Measurements from ENCODE around the gene MTR. TPM values are rescaled to one million over a fixed set of nuclear protein-coding genes. Genes with fewer than 3 reads are reported as not detected.

MTR gene
- total and polyA plus RNA-seq, 2 donors (not counting 1 experiment from before 2014, with no cell fraction given), result 9.9 to 49.1 TPM

DNA sequence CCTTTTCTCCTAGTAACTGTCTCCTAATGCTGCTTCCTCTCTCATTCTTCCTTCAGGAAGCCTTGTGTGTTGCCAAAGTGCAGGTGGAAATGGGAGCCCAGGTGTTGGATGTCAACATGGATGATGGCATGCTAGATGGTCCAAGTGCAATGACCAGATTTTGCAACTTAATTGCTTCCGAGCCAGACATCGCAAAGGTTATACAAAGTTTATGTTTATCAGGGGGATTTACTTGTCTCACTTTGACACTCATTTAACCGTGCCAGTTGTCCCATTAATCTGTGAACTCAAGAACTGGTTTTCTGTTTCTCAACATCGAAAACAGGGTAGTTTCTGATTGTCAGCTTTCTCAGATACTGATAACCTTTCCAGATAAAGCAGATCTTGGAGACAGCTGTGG lies 40.4 kb downstream of the MTR start:
- Mint-ChIP-seq H3K9me3 (ENCODE audit: insufficient read depth) (no peaks in the 10 kb centered on the region), H3K27ac (no peak overlapping the region), H3K4me1 (no peaks in the 10 kb centered on the region), H3K4me3 (no peak overlapping the region), H3K27me3 (no peaks in the 10 kb centered on the region)
- no peak overlapping the region for H3K4me3 ChIP-seq (ENCODE audit: control extremely low read depth in 1 of 5, extremely low read depth in 1 of 5, insufficient read depth in 1 of 5, low read depth in 2 of 5, low read length in 4 of 5)
- TF ChIP-seq EZH2 (IDR thresholded peaks at IDR 0.05; ENCODE audit: borderline replicate concordance, insufficient read depth, low read depth, low read length, poor library complexity, severe bottlenecking), result no peak
- TF ChIP-seq, protein P1, sequence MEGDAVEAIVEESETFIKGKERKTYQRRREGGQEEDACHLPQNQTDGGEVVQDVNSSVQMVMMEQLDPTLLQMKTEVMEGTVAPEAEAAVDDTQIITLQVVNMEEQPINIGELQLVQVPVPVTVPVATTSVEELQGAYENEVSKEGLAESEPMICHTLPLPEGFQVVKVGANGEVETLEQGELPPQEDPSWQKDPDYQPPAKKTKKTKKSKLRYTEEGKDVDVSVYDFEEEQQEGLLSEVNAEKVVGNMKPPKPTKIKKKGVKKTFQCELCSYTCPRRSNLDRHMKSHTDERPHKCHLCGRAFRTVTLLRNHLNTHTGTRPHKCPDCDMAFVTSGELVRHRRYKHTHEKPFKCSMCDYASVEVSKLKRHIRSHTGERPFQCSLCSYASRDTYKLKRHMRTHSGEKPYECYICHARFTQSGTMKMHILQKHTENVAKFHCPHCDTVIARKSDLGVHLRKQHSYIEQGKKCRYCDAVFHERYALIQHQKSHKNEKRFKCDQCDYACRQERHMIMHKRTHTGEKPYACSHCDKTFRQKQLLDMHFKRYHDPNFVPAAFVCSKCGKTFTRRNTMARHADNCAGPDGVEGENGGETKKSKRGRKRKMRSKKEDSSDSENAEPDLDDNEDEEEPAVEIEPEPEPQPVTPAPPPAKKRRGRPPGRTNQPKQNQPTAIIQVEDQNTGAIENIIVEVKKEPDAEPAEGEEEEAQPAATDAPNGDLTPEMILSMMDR (IDR thresholded peaks at IDR 0.05), result no peak
- H3K36me3 ChIP-seq (replicated peaks in 1 of 2; ENCODE audit: control extremely low read depth in 1 of 2, control insufficient read depth in 1 of 2, extremely low read depth in 1 of 2, insufficient read depth in 2 of 2, low read length in 1 of 2), result peaks cover 34 to 79% of the 10 kb centered on the region in 2 experiments
- no peak overlapping the region for H3K27ac ChIP-seq (ENCODE audit: low read length in 2 of 2)
- DNase-seq, result no peak
- POLR2A ChIA-PET, result no interaction called here
- 100% methylated on average over 4 of the region's 4 CpGs for WGBS (ENCODE audit: insufficient coverage)
- H3K4me2 ChIP-seq (replicated peaks; ENCODE audit: low read depth, low read length, poor library complexity, severe bottlenecking), result no peak overlapping the region
- CTCF ChIA-PET, result no interaction called here
- no peaks in the 10 kb centered on the region for H3K9me3 ChIP-seq (ENCODE audit: control extremely low read depth in 1 of 3, control insufficient read depth in 2 of 3, insufficient read depth in 1 of 3, low read length in 2 of 3)
- no peaks in the 10 kb centered on the region for H3K27me3 ChIP-seq (replicated peaks in 1 of 4; ENCODE audit: control extremely low read depth in 1 of 4, control insufficient read depth in 3 of 4, insufficient read depth in 4 of 4, low read length in 3 of 4)
- no peak for ATAC-seq (ENCODE audit: low read depth)
- H3K4me1 ChIP-seq (ENCODE audit: control insufficient read depth in 2 of 2, insufficient read depth in 2 of 2, low read length in 2 of 2), result no peaks in the 10 kb centered on the region
- H2AFZ ChIP-seq (ENCODE audit: insufficient read depth, low read depth, low read length, poor library complexity, severe bottlenecking), result no peak overlapping the region
- no peak overlapping the region for H3K9ac ChIP-seq (ENCODE audit: low read length)
- intact Hi-C loops (cut with micrococcal nuclease), result no loop called here
- H4K20me1 ChIP-seq (ENCODE audit: control insufficient read depth, insufficient read depth, low read length, poor library complexity, severe bottlenecking), result no peaks in the 10 kb centered on the region
- H3K79me2 ChIP-seq (ENCODE audit: control insufficient read depth, insufficient read depth, low read length), result no peaks in the 10 kb centered on the region

DNA sequence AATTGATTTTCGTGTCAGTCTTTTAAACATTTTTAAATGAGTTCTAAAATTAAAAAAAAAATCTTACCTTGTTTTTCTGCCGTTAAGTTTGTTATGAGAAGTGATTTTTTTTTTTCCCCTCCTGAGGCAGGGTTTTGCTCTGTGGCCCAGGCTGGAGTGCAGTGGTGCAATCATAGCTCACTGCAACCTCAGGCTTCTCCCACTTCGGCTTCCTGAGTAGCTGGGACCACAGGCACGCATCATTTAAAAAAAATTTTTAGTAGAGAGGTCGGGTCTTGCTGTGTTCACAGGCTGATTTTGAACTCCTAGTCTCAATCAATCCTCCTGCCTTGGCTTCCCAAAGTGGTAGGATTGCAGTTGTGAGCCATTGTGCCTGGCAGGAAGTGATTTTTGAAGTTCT lies 41.1 kb downstream of the MTR start:
- H3K4me2 ChIP-seq (replicated peaks; ENCODE audit: low read depth, low read length, poor library complexity, severe bottlenecking), result no peak overlapping the region
- H4K20me1 ChIP-seq (ENCODE audit: control insufficient read depth, insufficient read depth, low read length, poor library complexity, severe bottlenecking), result no peaks in the 10 kb centered on the region
- no peak for DNase-seq
- ATAC-seq (ENCODE audit: low read depth), result no peak
- WGBS (ENCODE audit: insufficient coverage), result no CpG with 5 or more reads among the region's 5 CpGs
- H3K36me3 ChIP-seq (replicated peaks in 1 of 2; ENCODE audit: control extremely low read depth in 1 of 2, control insufficient read depth in 1 of 2, extremely low read depth in 1 of 2, insufficient read depth in 2 of 2, low read length in 1 of 2), result peaks cover 36 to 79% of the 10 kb centered on the region in 2 experiments
- no peaks in the 10 kb centered on the region for H3K4me1 Mint-ChIP-seq
- H3K4me3 Mint-ChIP-seq, result no peak overlapping the region
- H3K9me3 ChIP-seq (ENCODE audit: control extremely low read depth in 1 of 3, control insufficient read depth in 2 of 3, insufficient read depth in 1 of 3, low read length in 2 of 3), result no peaks in the 10 kb centered on the region
- POLR2A ChIA-PET, result no interaction called here
- no peaks in the 10 kb centered on the region for H3K27me3 ChIP-seq (replicated peaks in 1 of 4; ENCODE audit: control extremely low read depth in 1 of 4, control insufficient read depth in 3 of 4, insufficient read depth in 4 of 4, low read length in 3 of 4)
- no peak overlapping the region for H3K27ac Mint-ChIP-seq
- H3K27me3 Mint-ChIP-seq, result no peaks in the 10 kb centered on the region
- H3K9me3 Mint-ChIP-seq (ENCODE audit: insufficient read depth), result no peaks in the 10 kb centered on the region
- TF ChIP-seq, protein P1 (IDR thresholded peaks at IDR 0.05), result no peak
- TF ChIP-seq EZH2 (IDR thresholded peaks at IDR 0.05; ENCODE audit: borderline replicate concordance, insufficient read depth, low read depth, low read length, poor library complexity, severe bottlenecking), result no peak
- no peak overlapping the region for H3K27ac ChIP-seq (ENCODE audit: low read length in 2 of 2)
- intact Hi-C loops (cut with micrococcal nuclease), result no loop called here
- no peak overlapping the region for H3K9ac ChIP-seq (ENCODE audit: low read length)
- H3K79me2 ChIP-seq (ENCODE audit: control insufficient read depth, insufficient read depth, low read length), result no peaks in the 10 kb centered on the region
- no peak overlapping the region for H2AFZ ChIP-seq (ENCODE audit: insufficient read depth, low read depth, low read length, poor library complexity, severe bottlenecking)
- CTCF ChIA-PET, result no interaction called here
- no peak overlapping the region for H3K4me3 ChIP-seq (ENCODE audit: control extremely low read depth in 1 of 5, extremely low read depth in 1 of 5, insufficient read depth in 1 of 5, low read depth in 2 of 5, low read length in 4 of 5)
- no peaks in the 10 kb centered on the region for H3K4me1 ChIP-seq (ENCODE audit: control insufficient read depth in 2 of 2, insufficient read depth in 2 of 2, low read length in 2 of 2)
